ENCODE results near the gene MEIOC.
"Not testable (repeated sequence)": the region's sequence is repeated elsewhere in the genome, so short reads cannot be mapped to it uniquely, and the experiment has no call there.

MEIOC gene

DNA sequence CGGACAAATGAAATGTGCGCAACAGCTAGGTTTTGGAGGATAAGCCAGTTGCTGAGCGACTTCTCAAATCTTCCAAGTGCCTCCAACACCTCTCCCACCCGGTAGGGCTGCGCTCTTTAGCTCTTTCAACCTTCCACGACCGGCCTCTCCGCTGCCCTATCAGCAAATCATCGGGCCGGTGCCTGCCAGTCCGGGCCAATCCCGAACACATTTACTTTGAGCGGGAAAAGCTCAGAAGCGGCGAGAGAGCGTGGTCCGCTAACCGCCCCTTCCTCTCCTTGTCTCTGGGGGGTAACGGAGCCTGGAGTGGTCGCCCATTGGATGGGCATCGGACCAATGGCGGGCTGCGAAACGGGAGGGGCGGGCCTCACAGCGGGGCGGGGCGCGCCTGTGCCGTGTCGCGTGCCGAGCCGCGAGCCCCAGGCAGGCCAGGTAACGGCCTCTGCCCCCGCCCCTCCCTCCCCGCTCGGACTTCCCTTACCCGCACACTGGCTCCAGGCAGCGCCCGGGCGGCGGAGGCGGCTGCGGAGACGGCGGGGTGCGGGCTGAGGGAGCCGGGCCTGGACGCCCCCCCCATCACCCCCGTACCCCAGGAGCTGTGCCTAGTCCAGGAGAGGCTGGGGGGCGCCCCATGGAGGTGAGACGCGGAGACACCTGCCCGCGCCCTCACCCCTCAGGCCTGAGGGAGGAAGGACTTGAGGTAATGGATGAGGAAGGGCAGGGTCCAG lies at the start of gene MEIOC:
TSS of gene MEIOC (plus strand) at position 486 of the 728 bp plus-strand sequence. CDS start at position 632, 146 bp downstream.
- DNase-seq (ENCODE audit: low read depth, low spot score) = peak; percentile 92

DNA sequence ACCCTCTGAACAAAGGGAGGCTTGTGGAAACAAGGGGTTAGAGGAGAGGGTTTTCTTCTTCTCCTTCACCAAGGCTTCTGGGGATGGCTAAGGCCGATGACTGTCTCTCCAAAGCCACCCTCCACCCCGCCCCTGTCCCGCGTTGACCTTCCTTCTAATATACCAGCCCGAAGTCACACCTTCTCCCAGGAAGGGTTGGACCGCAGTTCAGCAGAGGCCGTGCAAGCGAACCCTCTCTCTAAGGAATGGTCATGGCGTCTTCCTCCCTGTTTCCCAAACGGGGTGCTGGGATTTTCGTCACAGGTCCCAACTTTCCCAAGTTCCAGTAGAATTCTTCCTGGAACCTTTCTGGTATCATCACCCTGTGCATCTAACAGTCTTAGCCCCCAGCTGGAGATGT lies 49.6 kb upstream of the MEIOC start:
- no peak for DNase-seq (ENCODE audit: low read depth, low spot score)

GRCh38 chr17:44607836-44608690 lies 48.2 kb upstream of the MEIOC start:
- peak; percentile 68 for DNase-seq (ENCODE audit: low read depth, low spot score)

DNA sequence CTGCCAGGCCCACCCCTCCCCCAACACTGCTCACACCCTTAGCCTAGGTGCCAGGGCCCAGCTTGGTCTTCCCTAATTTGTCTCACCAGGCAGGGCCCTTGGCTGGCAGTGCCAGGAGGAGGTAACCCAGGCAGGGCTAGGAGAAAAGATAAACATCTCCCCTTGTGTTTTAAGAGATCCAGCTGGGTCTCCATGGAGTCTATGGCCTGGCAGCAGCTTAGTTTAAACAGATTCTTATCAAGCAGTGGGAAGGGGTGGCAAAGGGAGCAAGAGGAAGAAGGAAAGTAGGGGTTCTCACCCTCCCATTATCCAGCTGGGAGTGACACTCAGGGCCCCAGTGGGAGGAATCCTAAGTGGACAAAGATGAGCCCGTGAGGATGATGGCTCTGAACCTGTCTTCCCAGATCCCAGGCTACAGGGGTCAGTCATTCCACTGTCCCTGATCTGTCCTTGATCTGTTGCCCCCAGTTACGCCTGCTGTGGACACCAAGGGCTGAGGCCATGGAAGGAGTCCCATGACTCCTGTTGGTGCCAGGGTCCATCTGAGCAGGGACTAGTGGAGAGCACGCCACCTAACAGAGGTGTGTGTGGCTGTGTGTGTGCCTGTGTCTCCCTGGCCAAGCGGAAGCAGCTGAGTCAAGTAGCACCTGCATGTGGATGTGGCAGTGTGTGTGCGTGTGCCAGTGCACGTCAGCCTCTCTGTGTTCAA lies 47.4 kb upstream of the MEIOC start:
- DNase-seq (ENCODE audit: low read depth, low spot score) = no peak

DNA sequence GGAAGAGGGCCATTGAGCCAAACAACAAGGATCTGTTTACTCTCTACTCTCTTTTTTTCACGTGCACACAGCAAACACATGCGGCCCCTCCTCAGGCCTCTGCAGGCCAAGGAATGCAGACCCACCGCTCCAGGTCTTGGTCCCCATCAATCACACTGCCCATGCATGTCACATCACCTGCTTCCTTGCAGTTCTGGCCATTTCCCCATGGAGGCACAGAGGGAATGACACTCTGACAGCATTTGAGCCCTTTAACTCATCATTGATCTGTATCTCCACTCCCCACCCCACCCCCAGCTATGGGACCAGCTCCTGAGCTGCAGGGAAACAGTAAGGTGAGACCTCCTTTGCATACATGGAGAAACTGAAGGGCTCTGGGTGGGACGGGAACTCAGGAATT lies 45.9 kb upstream of the MEIOC start:
- DNase-seq (ENCODE audit: low read depth, low spot score) = peak; percentile 92

- peak; percentile 29 for DNase-seq (ENCODE audit: low read depth, low spot score)
Measured at GRCh38 chr17:44610871-44611270, 45.4 kb upstream of the MEIOC start.

- no peak for DNase-seq (ENCODE audit: low read depth, low spot score)
Measured at GRCh38 chr17:44614862-44615261, 41.4 kb upstream of the MEIOC start.

- not testable (repeated sequence) for DNase-seq (ENCODE audit: low read depth, low spot score)
Measured at GRCh38 chr17:44618652-44619051, 37.6 kb upstream of the MEIOC start.

DNA sequence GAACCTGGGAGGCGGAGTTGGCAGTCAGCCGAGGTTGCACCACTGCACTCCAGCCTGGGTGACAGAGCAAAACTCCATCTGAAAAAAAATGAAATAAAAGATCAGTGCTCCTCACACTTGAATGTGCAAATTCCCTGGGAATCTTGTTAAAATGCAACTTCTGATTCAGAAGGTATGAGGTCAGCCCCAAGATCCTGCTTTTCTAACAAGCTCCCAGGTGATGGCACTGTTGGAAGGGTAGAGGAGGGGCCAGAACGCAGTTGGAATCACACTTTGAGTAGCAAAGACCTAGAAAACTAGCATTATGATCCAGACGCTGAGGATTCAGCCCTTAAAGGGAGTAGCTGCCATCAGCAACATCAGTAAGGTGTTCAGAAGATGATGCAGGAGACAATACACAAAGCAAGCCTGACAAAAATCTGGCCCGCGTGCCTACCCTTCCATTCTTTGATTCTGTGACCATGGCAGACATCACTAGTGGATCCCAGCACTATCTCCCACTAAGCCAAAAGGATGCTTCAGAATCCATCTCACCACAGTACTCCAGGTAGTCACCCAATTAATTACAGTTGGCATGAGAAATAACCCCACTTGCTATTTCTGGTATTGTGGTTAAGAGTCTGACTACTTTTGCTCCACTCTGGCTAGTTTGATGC lies 33.1 kb upstream of the MEIOC start:
- no peak for DNase-seq (ENCODE audit: low read depth, low spot score)

DNA sequence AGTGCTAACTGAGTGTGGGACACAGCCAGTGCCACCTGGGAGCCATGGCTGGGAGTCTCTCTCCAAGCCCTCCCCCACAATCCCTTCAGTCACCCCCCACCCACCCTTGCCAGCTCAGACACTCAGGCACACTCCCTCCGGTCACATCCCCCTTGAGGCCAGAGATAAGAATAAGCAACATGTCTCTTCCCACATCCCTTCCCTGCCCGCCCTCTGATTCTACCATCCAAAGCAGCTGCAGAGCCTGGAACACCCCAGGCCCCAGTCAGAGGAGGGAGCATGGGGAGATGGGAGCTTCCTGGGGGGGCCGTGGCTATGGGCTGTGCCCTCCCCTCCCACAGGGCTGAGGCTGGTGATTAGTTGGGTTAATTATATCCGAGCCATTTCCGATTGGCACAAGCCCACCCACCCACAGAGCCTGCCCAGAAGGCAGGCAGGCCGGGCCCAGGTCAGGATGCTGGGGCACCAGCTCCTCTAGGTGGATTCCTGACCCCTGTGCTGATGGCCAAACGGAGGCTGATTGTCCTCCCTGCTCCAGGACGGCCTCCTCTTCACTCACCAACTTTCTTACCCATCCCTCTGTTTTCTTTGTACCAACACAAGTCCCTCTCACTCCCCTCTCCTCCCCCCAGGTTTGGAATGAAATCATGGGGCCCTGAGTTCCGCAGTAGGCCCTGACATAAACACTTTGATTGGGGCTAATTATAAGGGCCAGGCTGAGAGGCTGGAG lies 28.6 kb upstream of the MEIOC start:
- DNase-seq (ENCODE audit: low read depth, low spot score) = no peak

GRCh38 chr17:44628243-44629188 lies 27.8 kb upstream of the MEIOC start:
- DNase-seq (ENCODE audit: low read depth, low spot score) = peak; percentile 95

GRCh38 chr17:44629314-44629713 lies 27.0 kb upstream of the MEIOC start:
- DNase-seq (ENCODE audit: low read depth, low spot score) = no peak

- no peak for DNase-seq (ENCODE audit: low read depth, low spot score)
Measured at GRCh38 chr17:44630703-44631102, 25.6 kb upstream of the MEIOC start.

DNA sequence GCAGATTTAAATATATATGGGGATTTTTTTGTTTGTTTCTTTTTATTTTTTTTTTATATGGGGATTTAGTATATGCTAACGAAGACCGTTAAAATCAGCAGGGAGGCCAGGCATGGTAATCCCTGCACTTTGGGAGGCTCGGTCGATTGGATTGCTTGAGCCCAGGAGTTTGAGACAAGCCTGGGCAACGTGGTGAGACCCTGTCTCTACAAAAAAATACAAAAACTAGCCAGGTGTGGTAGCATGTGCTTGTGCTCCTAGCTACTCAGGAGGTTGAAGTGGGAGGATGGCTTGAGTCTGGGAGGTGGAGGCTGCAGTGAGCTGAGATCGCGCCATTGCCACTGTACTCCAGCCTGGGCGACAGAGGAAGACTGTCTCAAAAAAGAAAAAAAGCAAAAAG lies 22.3 kb upstream of the MEIOC start:
- DNase-seq (ENCODE audit: low read depth, low spot score) = no peak

GRCh38 chr17:44634401-44634800 lies 21.9 kb upstream of the MEIOC start:
- DNase-seq (ENCODE audit: low read depth, low spot score) = not testable (repeated sequence)

DNA sequence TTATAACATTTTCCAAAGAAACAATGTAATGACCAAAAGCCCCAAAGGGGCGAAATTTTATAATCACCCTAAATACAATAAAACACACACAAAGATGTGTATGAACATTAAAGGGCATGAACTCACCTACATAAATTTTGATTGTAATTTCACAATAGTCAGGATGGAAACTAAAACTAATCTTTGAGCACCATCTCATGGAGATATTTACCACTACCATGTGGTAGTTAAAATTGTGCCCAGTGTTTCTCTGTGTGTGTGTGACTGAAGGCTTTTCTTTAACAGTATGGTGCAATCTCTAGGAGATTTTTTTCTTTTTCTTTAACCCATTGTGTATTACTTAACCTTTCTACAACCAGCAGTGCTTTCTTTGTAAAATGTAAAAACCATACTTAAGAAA lies 19.7 kb upstream of the MEIOC start:
- DNase-seq (ENCODE audit: low read depth, low spot score) = no peak

DNA sequence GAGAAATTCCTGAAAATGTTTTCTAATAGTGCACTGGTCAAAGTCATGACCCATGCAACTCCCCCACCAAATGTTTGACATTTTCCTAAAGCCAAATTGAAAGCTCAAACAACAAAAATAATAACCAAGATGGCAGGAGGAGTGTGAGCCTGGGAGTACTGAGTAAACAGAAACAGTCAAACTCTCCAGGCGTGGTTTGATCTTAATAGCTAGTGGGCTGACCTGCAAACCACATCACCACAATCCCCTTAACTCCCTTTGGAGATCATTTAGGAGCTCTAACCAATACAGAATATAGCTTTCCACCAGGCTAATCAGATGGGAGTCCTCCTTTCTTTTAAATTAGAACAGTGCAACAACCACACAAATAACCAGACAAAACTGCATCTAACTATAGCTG lies 19.2 kb upstream of the MEIOC start:
- DNase-seq (ENCODE audit: low read depth, low spot score) = no peak

- no peak for DNase-seq (ENCODE audit: low read depth, low spot score)
Measured at GRCh38 chr17:44642834-44643233, 13.4 kb upstream of the MEIOC start.

- no peak for DNase-seq (ENCODE audit: low read depth, low spot score)
Measured at GRCh38 chr17:44645341-44645740, 10.9 kb upstream of the MEIOC start.

- DNase-seq (ENCODE audit: low read depth, low spot score) = no peak
Measured at GRCh38 chr17:44646280-44646679, 10.0 kb upstream of the MEIOC start.

All from ELF-1 (cell line).